GM12878 (cell line): ENCODE results near the gene TMEM82. TPM values are rescaled to one million over a fixed set of nuclear protein-coding genes. Genes with fewer than 3 reads are reported as not detected.
A peak's percentile ranks its signal among the peaks of the same experiment; 100 is the strongest.

Experiments
- ATAC-seq: fragments of 200-7000 bp; cut with Tn5 transposase; 3 replicates; pipeline ENCODE4 v1.9.1; 2020; ENCODE audit warnings: mild to moderate bottlenecking, moderate library complexity
- BruUV-seq: library from RNA; stranded (reverse); fragments of 400-500 nt; replicated peaks from 2 replicates; lab custom pipeline; 2021; lab: Mats Ljungman, UMichigan
- CTCF ChIA-PET: fragments of 300-600 bp; sonication (Branson Sonifier 250); formaldehyde crosslinking; extraction: SDS; loops from one replicate; lab custom pipeline; 2021; ENCODE audit warnings: inconsistent platforms; lab: Yijun Ruan, JAX
- POLR2A ChIA-PET: fragments of 350-600 bp; formaldehyde crosslinking; extraction: SDS; loops from one replicate; lab custom pipeline; 2021; ENCODE audit warnings: inconsistent platforms; lab: Charles Lee
- RAD21 ChIA-PET: fragments of 300-600 bp; sonication (Branson Sonifier 250); formaldehyde crosslinking; loops from one replicate; lab custom pipeline; 2023; ENCODE audit warnings: antibody characterized with exemption; ENCODE audit not compliant: unreplicated experiment; lab: Charles Lee
- SMC1A ChIA-PET: fragments of 300-600 bp; sonication (Branson Sonifier 250); formaldehyde crosslinking; loops from one replicate; lab custom pipeline; 2023; ENCODE audit not compliant: unreplicated experiment, uncharacterized antibody; lab: Charles Lee
- DNase-seq: peaks from one replicate; pipeline ENCODE4 v3.0.0-alpha.2; 2011; ENCODE audit warnings: low read depth, low spot score
- FAIRE-seq: peaks from 3 replicates; lab custom pipeline; 2011; peaks lifted over from hg19 to GRCh38; lab: Jason Lieb, UNC
- H2AFZ ChIP-seq: 2 replicates; pipeline ENCODE4 v1.6.0; 2011; ENCODE audit warnings: low read depth, low read length, control low read depth; ENCODE audit not compliant: control insufficient read depth
- H3K27ac ChIP-seq: 2 replicates; pipeline ENCODE4 v1.5.1; 2011; ENCODE audit warnings: control low read depth; ENCODE audit not compliant: control insufficient read depth, insufficient read depth
- H3K27me3 ChIP-seq, 2 experiments: replicated peaks in 1 of 2; 2 replicates each; pipeline versions ENCODE4 v1.6.0 to v1.6.1; 2011; ENCODE audit warnings: low read length in 1 of 2; ENCODE audit not compliant: control insufficient read depth in 2 of 2, insufficient read depth in 2 of 2
- H3K36me3 ChIP-seq, 2 experiments: 2 replicates each; pipeline ENCODE4 v1.5.1; 2011; ENCODE audit warnings: low read length in 1 of 2; ENCODE audit not compliant: control insufficient read depth in 2 of 2, insufficient read depth in 2 of 2
- H3K4me1 ChIP-seq: 2 replicates; pipeline ENCODE4 v1.6.1; 2011; ENCODE audit warnings: mild to moderate bottlenecking, low read length, moderate library complexity, mixed read lengths; ENCODE audit not compliant: control insufficient read depth, insufficient read depth
- H3K4me2 ChIP-seq: 2 replicates; pipeline ENCODE4 v1.6.0; 2011; ENCODE audit warnings: control low read depth; ENCODE audit not compliant: control insufficient read depth, insufficient read depth
- H3K4me3 ChIP-seq: fragments of 200-600 bp; sonication (generic); 2 replicates; pipeline ENCODE4 v1.5.1; 2016
- H3K79me2 ChIP-seq: 2 replicates; pipeline ENCODE4 v1.6.0; 2011; ENCODE audit warnings: low read length; ENCODE audit not compliant: control insufficient read depth, insufficient read depth
- H3K9ac ChIP-seq: 2 replicates; pipeline ENCODE4 v1.8.0; 2011; ENCODE audit warnings: low read length, control low read depth, mixed read lengths; ENCODE audit not compliant: control insufficient read depth, insufficient read depth
- H3K9me3 ChIP-seq: replicated peaks from 3 replicates; pipeline ENCODE4 v1.5.1; 2011; ENCODE audit warnings: mild to moderate bottlenecking, low read length; ENCODE audit not compliant: control insufficient read depth, insufficient read depth
- H4K20me1 ChIP-seq: 2 replicates; pipeline ENCODE4 v1.6.0; 2011; ENCODE audit not compliant: control insufficient read depth, insufficient read depth
- CHD2 ChIP-seq: IDR thresholded peaks from 2 replicates; pipeline ENCODE4 v1.6.1; 2011; ENCODE audit warnings: low read depth, low read length, improper control_type of control experiment, borderline replicate concordance
- EP300 ChIP-seq, 2 experiments: fragments of 150-350 bp in 1 of 2; IDR thresholded peaks; 2 replicates each; pipeline ENCODE4 v1.6.1; 2011 to 2012; ENCODE audit warnings: low read depth in 2 of 2, low read length in 2 of 2, borderline replicate concordance in 1 of 2, improper control_type of control experiment in 1 of 2, inconsistent platforms in 1 of 2; ENCODE audit not compliant: control insufficient read depth in 1 of 2
- ETV6 ChIP-seq, 2 experiments: fragments of 450-650 bp in 1 of 2; IDR thresholded peaks in 1 of 2; conservative IDR thresholded peaks in 1 of 2; 2 replicates each; pipeline ENCODE4 v1.6.1; 2014; ENCODE audit warnings: antibody characterized with exemption in 1 of 2, borderline replicate concordance in 1 of 2, low read depth in 1 of 2, mild to moderate bottlenecking in 1 of 2, moderate library complexity in 1 of 2
- FOXK2 ChIP-seq: fragments of 450-650 bp; IDR thresholded peaks from 2 replicates; pipeline ENCODE4 v1.6.1; 2017; ENCODE audit warnings: mild to moderate bottlenecking, moderate library complexity
- GATAD2B ChIP-seq: fragments of 450-650 bp; conservative IDR thresholded peaks from 2 replicates; pipeline ENCODE4 v1.6.1; 2017; ENCODE audit warnings: low read depth, mild to moderate bottlenecking, moderate library complexity
- IKZF1 ChIP-seq: fragments of 450-650 bp; conservative IDR thresholded peaks from 2 replicates; pipeline ENCODE4 v1.6.1; 2017; ENCODE audit warnings: antibody characterized with exemption, mild to moderate bottlenecking
- IKZF2 ChIP-seq, 2 experiments: fragments of 450-650 bp; IDR thresholded peaks; 2 replicates each; pipeline ENCODE4 v1.6.1; 2017; ENCODE audit warnings: mild to moderate bottlenecking in 2 of 2, moderate library complexity in 2 of 2
- NBN ChIP-seq: fragments of 450-650 bp; IDR thresholded peaks from 2 replicates; pipeline ENCODE4 v1.6.1; 2016
- PAX8 ChIP-seq: fragments of 450-650 bp; IDR thresholded peaks from 2 replicates; pipeline ENCODE4 v1.6.1; 2017; ENCODE audit warnings: mild to moderate bottlenecking, moderate library complexity
- RBBP5 ChIP-seq: fragments of 200-600 bp; sonication (generic); conservative IDR thresholded peaks from 2 replicates; pipeline ENCODE4 v1.6.1; 2016
- RELA ChIP-seq: fragments of 450-650 bp; IDR thresholded peaks from 2 replicates; pipeline ENCODE4 v1.8.0; 2014; ENCODE audit warnings: borderline replicate concordance; ENCODE audit not compliant: partially characterized antibody
- RFX5 ChIP-seq: IDR thresholded peaks from 2 replicates; pipeline ENCODE4 v1.6.1; 2011; ENCODE audit warnings: low read depth, low read length, improper control_type of control experiment
- SIN3A ChIP-seq: IDR thresholded peaks from 2 replicates; pipeline ENCODE4 v1.6.1; 2012; ENCODE audit warnings: low read depth, low read length, improper control_type of control experiment
- SP1 ChIP-seq: IDR thresholded peaks from one replicate; pipeline ENCODE4 v1.6.1; 2011; ENCODE audit warnings: low read depth, low read length
- TCF7 ChIP-seq: IDR thresholded peaks from 2 replicates; pipeline ENCODE4 v1.6.1; 2014; ENCODE audit warnings: antibody characterized with exemption, borderline replicate concordance
- ZBED1 ChIP-seq: IDR thresholded peaks from 2 replicates; pipeline ENCODE4 v1.6.1; 2016; ENCODE audit warnings: borderline replicate concordance
- ZNF24 ChIP-seq: fragments of 450-650 bp; IDR thresholded peaks from 2 replicates; pipeline ENCODE4 v1.6.1; 2017; ENCODE audit warnings: antibody characterized with exemption, mild to moderate bottlenecking
- ZSCAN29 ChIP-seq: fragments of 450-650 bp; IDR thresholded peaks from 2 replicates; pipeline ENCODE4 v1.6.1; 2017; ENCODE audit warnings: mild to moderate bottlenecking, moderate library complexity
- WGBS: methylation state at CpG from one replicate; pipeline ENCODE4 v1.1.6; 2016; ENCODE audit warnings: low lambda C conversion rate; ENCODE audit not compliant: insufficient replicate concordance, insufficient coverage; ENCODE audit errors: missing lambda C conversion rate; 5-methylcytosine and 5-hydroxymethylcytosine counted together
- in situ Hi-C: fragments of 300-500 bp; cut with MboI; formaldehyde crosslinking; loops from 9 replicates; pipeline ENCODE4 v1.14.3; 2018; ENCODE audit warnings: mixed read lengths
- intact Hi-C: fragments of 100-400 bp; cut with micrococcal nuclease; formaldehyde crosslinking; loops from one replicate; pipeline ENCODE4 v1.14.2; 2022; ENCODE audit not compliant: unreplicated experiment
- polyA plus RNA-seq, 11 experiments: library from polyadenylated mRNA; depleted of rRNA in 4 of 11; unstranded in 6 of 11; stranded (reverse) in 5 of 11; fragments of >200 nt; fragmentation: Nextera tagmentation in 4 of 11; fragmentation: Illumina TruSeq in 1 of 11; extraction: Ambion mirVana in 4 of 11; extraction: Trizol in 1 of 11; gene quantifications; 1 replicate in 1 of 11; 2 replicates in 10 of 11; pipeline versions ENCODE4 v1.2.1 to v1.2.3, GENCODE V29; 2011 to 2016; ENCODE audit warnings: inconsistent platforms in 2 of 11, missing spikeins in 2 of 11, low read depth in 1 of 11
- total RNA-seq, 4 experiments: library from RNA; depleted of rRNA in 3 of 4; stranded (reverse); fragments of >200 nt in 3 of 4; fragmentation: Illumina TruSeq in 1 of 4; extraction: Trizol in 1 of 4; gene quantifications; 2 replicates each; pipeline versions ENCODE4 v1.2.1 to v1.2.3, GENCODE V29; 2013 to 2021
- TF ChIP-seq, protein P1 (sequence below): fragments of 450-650 bp; IDR thresholded peaks from 2 replicates; pipeline ENCODE4 v1.6.1; 2017; ENCODE audit warnings: mild to moderate bottlenecking, low read depth, inconsistent platforms; ENCODE audit not compliant: poor library complexity, severe bottlenecking
- TF ChIP-seq, protein P2 (sequence below): IDR thresholded peaks from 2 replicates; pipeline ENCODE4 v1.6.1; 2012; ENCODE audit warnings: low read depth, low read length, improper control_type of control experiment

TMEM82 gene
- total and polyA plus RNA-seq, 10 of the 15 experiments (the other 5 are each of a cell fraction or from before 2014, with no cell fraction given), result not detected

DNA sequence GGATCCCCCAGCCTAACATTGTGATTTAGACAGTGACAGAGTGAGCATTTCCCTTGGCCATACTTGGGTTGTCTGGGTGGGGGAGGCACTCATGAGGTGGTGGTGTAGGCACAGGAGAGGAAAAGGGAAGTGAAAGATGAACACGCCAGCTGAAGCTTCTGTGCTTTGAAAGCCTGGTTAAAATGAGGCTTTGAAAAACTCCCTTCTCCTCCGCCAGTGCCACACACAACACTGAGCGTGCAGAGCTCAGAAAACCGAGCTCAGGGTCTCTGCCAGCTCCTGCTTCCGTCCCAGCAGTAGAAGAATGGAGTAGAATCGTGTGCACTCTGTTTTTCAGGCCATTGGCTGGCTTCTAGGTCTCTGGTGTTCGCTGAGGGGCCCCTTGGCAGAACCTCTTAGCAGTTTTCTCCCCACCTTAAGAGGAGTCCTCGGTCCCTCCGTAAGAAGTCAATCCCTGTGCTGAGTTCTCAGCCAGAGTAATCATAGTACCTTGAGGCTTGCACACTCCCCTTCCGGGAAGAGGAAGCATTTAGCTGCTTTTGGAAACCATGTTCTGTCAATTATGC lies 45.3 kb upstream of the TMEM82 start:
- Histone ChIP-seq H3K27ac (peak overlapping the region; percentile 90), H3K36me3 (peaks cover 3% of the 10 kb centered on the region in 2 experiments; a peak in 2 of 4 replicates), H3K9me3 (no peaks in the 10 kb centered on the region; the same call in 2 of the 3 replicates), H3K4me1 (peaks cover 14% of the 10 kb centered on the region), H2AFZ (peak overlapping the region; percentile 72), H3K9ac (peak overlapping the region; percentile 52), H4K20me1 (no peaks in the 10 kb centered on the region), H3K4me3 (peak overlapping the region; percentile 62), H3K79me2 (peaks cover 41% of the 10 kb centered on the region), H3K27me3 (no peaks in the 10 kb centered on the region), H3K4me2 (peak overlapping the region; percentile 74)
- FAIRE-seq (peak; percentile 86), ATAC-seq (peak; percentile 97), DNase-seq (peak; percentile 93)
- ChIA-PET RAD21 (interaction anchor here (0.8 to 2.8 kb wide), 12 partner anchors 11 to 169 kb away, joined by 3 to 22 read pairs (median 6); no protein-coding TSS in a partner anchor), SMC1A (interaction anchor here (0.7 to 2.9 kb wide), 34 partner anchors 9 to 313 kb away, joined by 3 to 25 read pairs (median 4); partner anchors contain the start of gene DDI2), POLR2A (interaction anchor here (0.6 to 3.7 kb wide), 18 partner anchors 9 to 861 kb away, joined by 3 to 22 read pairs (median 4); partner anchors contain the start of genes DNAJC16 and EFHD2), CTCF (interaction anchor here (0.6 to 3.2 kb wide), 12 partner anchors 10 to 310 kb away, joined by 3 to 23 read pairs (median 3); partner anchors contain the start of gene DNAJC16)
- WGBS, result 2% methylated on average over 10 of the region's 10 CpGs
- TSS peak; percentile 5 for BruUV-seq
- in situ Hi-C loops, result no loop called here
- intact Hi-C loops, result loop anchor here (5.0 kb wide), 1 partner anchor 80 kb away; the partner anchor contains the start of gene DDI2
- TF ChIP-seq SIN3A (peak; percentile 78; the same call in 1 of the 2 replicates), RBBP5 (no peak), SP1 (peak; percentile 65), RELA (peak; percentile 83), ZNF24 (0 out of 2 replicates have a peak, but pooled peaks have one; percentile 16), CHD2 (peak; percentile 85), NBN (peak; percentile 90), IKZF2 (IDR thresholded peaks at IDR 0.05) (peak; percentile 89 to 90), PAX8 (no peak), ETV6 (conservative IDR thresholded peaks at IDR 0.05 in 1 of 2, IDR thresholded peaks at IDR 0.05 in 1 of 2; ENCODE audit: borderline replicate concordance in 1 of 2, low read depth in 1 of 2) (peak in 1 of 2 experiments; percentile 94; a peak in 2 of 4 replicates), TCF7 (peak; percentile 73; the same call in 1 of the 2 replicates), IKZF1 (peak; percentile 87), FOXK2 (no peak), GATAD2B (peak; percentile 85), RFX5 (no peak), ZBED1 (no peak; the same call in 1 of the 2 replicates), ZSCAN29 (no peak), EP300 (IDR thresholded peaks at IDR 0.05; ENCODE audit: borderline replicate concordance in 1 of 2, control insufficient read depth in 1 of 2, low read depth in 2 of 2, low read length in 2 of 2) (peak; percentile 83 to 95; a peak in 3 of 4 replicates)
- TF ChIP-seq, protein P1, sequence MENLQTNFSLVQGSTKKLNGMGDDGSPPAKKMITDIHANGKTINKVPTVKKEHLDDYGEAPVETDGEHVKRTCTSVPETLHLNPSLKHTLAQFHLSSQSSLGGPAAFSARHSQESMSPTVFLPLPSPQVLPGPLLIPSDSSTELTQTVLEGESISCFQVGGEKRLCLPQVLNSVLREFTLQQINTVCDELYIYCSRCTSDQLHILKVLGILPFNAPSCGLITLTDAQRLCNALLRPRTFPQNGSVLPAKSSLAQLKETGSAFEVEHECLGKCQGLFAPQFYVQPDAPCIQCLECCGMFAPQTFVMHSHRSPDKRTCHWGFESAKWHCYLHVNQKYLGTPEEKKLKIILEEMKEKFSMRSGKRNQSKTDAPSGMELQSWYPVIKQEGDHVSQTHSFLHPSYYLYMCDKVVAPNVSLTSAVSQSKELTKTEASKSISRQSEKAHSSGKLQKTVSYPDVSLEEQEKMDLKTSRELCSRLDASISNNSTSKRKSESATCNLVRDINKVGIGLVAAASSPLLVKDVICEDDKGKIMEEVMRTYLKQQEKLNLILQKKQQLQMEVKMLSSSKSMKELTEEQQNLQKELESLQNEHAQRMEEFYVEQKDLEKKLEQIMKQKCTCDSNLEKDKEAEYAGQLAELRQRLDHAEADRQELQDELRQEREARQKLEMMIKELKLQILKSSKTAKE, result peak; percentile 84
- TF ChIP-seq, protein P2, sequence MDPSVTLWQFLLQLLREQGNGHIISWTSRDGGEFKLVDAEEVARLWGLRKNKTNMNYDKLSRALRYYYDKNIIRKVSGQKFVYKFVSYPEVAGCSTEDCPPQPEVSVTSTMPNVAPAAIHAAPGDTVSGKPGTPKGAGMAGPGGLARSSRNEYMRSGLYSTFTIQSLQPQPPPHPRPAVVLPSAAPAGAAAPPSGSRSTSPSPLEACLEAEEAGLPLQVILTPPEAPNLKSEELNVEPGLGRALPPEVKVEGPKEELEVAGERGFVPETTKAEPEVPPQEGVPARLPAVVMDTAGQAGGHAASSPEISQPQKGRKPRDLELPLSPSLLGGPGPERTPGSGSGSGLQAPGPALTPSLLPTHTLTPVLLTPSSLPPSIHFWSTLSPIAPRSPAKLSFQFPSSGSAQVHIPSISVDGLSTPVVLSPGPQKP, result peak; percentile 71; the same call in 1 of the 2 replicates
